GM21825 (cell line): ENCODE data around the gene SETD1A.
A peak's percentile ranks its signal among the peaks of the same experiment; 100 is the strongest.
"Not testable (repeated sequence)": the region's sequence is repeated elsewhere in the genome, so short reads cannot be mapped to it uniquely, and the experiment has no call there.

Source experiments
- ATAC-seq: cut with Tn5 transposase; IDR thresholded peaks from one replicate; pipeline ENCODE4 v1.9.1; 2021; ENCODE audit warnings: mild to moderate bottlenecking, moderate library complexity; ENCODE audit not compliant: unreplicated experiment

Gene SETD1A

DNA sequence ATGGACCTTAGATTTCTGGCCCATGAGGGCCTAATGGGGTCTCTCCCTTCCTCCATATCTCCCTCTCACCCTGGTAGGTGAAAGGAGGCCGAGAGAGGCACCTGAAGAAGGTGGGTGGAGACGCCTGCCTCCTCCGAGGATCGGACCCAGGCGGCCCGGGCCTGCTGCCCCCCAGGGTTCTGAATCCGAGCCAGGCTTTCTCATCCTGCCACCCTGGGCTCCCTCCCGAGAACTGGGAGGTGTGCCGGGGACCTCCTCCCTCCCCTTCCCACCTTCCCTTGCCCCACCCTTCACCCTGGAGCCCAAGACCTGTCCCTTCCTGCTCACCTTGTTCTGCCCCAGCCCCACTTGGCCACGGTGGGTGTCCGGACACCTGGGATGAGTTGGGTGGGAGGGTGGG lies 29.2 kb upstream of the SETD1A start:
- ATAC-seq, result no peak

DNA sequence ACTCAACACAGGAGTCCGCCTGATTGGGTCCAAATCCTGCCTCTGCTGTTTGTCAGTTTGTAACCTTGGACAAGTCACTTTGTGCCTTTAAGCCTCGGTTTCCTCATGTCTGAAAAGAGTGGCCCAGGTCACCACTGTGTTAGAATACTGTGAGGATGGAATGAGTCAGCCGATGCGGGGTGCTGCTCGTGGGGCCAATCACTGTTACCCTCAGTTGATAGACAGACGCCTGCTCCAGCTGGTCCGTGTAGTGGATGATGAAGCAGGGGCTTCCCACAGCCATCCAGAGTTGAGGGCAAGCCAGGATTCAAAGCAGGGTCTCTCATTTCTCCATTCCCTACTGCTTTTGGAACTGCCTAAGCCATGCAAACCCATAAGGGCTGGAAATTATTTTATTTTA lies 28.4 kb upstream of the SETD1A start:
- no peak for ATAC-seq

DNA sequence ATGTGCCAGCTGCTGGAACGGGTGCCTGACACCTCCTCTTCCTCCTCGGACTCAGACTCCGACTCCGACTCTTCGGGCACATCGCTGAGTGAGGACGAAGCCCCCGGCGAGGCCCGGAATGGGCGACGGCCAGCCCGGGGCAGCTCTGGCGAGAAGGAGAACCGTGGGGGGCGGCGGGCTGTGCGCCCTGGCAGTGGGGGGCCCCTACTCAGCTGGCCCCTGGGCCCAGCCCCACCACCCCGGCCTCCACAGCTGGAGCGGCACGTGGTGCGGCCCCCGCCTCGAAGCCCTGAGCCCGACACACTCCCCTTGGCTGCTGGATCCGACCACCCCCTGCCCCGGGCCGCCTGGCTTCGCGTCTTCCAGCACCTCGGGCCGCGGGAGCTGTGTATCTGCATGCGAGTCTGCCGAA lies 27.4 kb upstream of the SETD1A start:
- no peak for ATAC-seq

DNA sequence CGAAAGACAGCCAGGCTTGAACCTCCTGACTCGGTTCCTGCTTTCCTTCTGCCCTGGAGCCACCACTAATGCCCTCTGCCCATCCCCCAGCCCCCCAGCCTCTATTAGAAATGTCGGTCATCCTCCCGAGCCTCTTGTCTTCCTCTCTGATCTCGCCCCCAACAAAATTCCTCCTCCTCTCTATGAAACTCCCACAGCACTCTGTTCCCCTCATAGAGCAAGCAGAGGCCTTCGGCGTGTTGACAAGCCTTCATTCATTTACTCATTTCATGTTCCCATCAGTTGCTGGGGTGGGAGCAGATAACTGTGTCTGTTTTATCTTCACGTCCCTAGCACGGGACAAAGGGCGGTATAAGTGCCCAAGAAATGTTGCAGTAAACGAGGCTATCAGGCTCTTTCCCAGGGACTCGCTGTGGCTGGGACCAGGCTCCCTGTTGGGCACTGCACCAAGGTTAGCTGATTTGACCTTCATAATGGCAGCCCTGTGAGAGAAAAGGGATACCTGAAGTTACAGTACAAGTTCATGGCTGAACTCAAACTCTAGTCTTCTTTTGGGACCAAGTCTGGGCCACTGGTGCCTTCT lies 26.4 kb upstream of the SETD1A start:
- no peak for ATAC-seq

DNA sequence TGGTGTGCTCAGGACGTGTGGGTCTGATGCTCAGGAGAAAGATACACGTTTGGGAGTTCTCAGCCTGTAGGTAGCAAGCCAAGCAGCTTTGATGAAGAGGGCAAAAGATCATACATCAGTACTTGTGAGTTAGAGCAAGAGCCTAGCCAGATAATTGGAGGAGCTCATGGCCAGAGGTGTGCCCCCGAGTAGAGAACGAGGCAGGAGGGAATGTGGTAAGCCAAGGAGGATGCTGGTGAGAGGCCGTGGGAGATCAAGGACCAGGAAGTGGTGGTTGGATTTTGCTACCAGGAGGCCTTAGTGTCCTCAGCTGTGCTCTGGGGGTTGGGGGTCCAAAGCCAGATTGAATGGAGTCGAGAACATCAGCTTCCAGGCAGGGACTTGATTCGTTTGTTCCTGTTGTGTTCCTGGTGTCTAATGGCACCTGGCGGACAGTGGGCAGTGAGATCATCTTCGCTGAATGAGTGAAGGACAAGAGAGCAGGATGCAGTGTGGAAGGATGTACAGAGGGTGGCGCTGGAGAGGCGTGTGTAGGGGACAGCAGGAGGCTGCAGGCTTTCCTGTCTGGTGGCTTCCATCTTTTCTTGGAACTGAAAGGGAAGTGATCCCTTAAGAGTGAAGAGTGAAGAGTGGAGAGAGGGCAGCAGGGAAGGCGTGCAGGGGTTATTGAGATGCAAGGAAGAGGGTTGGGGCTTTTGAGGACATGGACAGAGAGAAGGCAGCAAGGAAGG lies 22.6 kb upstream of the SETD1A start:
- ATAC-seq, result no peak

DNA sequence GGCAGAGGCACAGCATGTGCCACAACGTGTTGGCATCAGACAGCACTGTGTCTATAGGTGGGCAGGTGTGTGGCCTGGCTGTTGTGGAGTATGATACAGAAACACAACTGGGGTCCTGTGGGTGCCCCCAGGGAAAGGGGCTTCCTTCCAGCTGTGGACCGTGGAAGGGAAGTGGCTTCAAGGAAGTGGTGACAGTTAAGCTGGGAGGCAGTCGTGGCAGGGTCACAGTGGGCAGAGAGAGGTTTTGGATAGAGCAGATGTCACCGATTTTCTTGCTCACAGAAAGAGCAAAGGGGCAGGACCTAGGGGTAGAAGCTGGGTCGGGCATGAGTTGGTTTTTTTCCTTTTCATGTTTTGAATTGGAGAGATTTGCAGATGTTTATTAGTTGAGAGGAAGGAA lies 19.9 kb upstream of the SETD1A start:
- no peak for ATAC-seq

DNA sequence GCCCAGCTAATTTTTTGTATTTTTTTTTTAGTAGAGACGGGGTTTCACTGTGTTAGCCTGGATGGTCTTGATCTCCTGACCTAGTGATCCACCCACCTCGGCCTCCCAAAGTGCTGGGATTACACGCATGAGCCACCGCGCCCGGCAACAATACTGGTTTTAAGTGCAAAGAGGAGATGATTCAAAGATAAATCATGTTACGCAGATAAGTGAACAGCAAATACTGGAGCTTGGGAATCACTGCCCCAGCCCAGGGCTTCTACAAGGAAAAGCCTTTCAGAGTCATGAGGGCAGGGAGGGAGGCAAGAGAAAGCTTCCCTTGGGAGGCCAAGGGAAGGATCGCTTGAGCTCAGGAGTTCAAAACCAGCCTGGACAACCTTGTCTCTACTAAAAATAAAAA lies 18.0 kb upstream of the SETD1A start:
- not testable (repeated sequence) for ATAC-seq

DNA sequence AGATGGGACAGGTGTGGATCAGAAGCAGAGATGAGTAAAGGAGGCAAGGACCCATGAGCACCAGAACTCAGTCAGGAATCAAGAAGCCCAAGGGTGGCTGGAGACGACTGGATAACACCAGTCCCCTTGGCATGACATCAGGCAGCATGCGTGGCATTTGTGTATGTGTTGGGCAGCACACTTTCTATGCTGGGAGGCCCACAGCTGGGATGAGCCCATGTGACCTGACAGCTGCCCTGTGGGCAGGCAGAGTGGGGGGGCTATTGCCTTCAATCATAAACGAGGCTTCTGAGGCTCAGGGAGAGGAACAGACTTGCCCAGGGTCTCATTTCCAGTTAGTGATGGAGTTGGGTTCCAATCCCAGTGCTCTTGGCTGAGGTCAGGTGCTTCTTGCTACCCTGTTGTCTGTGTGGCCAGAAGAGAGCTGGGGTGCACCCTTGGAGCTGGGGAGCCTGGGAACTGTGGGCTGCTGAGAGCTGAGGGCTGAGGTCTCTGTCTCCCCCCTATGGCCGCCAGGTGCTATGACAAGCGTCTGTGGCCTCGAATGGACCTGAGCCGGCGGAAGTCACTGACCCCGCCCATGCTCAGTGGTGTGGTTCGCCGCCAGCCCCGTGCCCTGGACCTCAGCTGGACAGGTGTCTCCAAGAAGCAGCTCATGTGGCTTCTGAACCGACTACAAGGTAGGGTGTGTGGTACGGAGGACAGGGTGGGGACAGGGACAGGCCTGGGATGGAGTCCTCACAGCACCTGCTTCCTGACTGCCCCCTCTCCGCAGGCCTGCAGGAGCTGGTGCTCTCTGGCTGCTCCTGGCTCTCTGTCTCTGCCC lies 15.7 kb upstream of the SETD1A start:
- ATAC-seq, result peak; percentile 78

DNA sequence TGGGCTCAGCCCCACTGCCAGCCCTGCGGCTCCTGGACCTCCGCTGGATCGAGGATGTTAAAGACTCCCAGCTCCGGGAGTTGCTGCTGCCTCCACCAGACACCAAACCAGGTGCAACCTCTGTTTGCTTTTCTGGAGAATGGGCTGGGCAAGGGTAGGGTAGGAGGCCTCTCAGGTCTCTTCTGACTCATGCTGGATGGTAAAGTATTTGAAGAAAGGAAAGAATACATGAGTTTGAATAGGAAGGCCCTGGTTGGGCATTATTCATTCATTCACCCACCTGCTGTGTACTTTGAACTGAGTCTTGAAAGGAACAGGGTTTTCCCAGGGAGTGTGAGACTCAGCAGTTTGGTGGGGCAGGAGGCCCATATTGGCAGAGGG lies 15.1 kb upstream of the SETD1A start:
- no peak for ATAC-seq

DNA sequence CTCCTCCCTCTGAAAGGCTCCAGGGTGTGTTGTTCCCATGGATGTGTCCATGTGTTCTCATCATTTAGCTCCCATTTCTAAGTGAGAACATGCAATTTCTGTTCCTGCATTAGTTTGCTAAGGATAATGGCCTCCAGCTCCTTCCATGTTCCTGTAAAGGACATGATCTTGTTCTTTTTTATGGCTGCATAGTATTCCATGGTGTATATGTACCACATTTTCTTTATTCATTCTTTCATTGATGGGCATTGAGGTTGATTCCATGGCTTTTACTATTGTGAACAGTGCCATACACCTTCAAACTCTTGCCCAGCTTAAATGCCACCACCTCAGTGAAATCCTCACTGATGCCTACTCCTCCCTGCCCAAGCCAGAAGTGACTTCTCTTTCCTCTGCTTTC lies 13.2 kb upstream of the SETD1A start:
- no peak for ATAC-seq

DNA sequence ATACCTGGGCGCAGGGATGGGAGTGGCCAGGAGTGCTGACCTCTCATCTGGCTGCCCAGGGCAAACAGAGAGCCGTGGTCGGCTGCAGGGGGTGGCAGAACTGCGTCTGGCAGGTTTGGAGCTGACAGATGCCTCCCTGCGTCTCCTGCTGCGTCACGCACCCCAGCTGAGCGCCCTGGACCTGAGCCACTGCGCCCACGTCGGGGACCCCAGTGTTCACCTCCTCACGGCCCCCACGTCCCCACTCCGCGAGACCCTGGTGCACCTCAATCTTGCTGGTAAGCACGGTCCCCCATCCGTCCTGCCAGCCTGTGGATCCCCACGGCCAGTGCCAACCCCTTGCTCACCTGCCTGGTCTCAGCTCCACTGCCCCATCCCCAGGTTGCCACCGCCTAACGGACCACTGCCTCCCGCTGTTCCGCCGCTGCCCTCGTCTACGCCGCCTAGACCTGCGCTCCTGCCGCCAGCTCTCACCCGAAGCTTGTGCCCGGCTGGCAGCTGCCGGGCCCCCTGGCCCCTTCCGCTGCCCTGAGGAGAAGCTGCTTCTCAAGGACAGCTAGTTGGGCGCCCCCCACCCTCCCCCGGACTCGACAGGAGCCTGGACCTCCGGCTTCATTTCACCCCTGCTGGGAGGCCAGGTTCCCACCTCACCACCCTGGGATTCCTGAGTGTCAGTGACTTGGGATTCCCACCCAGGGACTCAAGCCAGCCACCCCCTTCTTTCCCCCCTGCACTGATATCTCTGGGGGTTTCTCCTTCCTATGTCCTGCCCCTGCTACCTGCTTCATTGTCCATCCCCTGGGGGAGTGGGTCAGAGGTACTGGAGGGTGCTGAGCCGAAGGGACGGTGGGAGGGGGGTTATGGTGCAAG lies 10.6 kb upstream of the SETD1A start:
- ATAC-seq, result no peak

DNA sequence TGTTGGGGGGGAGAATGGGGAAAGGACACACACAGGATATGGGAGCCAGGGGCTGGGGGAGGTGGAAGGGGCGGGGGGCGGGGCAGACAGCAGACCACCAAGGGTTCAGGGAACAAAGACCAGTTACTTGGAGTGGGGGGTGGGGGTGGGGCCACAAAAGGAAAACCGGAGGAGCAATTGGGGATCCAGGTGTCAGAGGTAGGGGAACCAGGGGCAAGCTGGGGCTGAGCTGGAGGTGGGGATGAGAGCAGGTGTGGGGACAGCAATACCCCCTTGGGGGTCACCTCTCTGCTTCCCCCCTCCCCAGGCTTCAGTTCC lies 10.1 kb upstream of the SETD1A start:
- no peak for ATAC-seq

DNA sequence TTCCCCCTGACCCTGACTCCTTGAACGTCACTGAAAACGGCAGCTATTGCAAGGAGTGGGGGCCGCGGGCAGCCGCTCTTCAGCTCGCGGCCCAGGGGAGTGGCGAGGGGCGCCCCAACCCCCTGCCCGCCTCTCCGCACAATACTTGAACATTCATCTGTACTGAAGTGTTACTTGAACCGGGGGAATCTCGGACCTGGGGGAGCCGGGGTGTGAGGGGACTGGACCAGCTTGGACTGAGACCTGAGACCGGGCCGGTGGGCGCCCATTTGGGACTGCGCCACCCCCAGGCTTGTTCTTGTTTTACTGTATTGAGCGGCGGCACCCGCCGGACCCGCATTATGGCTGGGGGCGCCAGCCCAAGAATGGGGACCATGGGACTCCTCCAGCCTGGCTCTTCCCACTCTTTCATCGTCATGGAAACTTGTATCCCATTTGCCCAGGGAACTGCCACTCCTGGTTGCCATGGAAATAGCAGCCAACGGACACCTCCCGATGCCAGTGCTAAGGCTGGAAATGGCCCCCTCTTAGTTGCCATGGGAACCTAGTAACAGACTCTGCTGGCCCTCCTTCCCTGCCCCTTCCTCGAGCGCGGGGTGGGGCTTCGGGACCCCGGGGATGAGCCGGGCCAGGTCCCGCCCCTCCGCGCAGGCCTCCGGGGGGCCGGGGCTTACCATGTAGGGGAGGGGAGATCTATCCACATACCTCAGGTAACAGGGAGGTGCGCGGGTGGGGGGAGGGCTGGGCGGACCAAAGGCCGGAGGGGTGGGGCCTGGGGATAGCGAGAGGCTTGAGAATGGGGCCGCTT lies 9.5 kb upstream of the SETD1A start:
- no peak for ATAC-seq

DNA sequence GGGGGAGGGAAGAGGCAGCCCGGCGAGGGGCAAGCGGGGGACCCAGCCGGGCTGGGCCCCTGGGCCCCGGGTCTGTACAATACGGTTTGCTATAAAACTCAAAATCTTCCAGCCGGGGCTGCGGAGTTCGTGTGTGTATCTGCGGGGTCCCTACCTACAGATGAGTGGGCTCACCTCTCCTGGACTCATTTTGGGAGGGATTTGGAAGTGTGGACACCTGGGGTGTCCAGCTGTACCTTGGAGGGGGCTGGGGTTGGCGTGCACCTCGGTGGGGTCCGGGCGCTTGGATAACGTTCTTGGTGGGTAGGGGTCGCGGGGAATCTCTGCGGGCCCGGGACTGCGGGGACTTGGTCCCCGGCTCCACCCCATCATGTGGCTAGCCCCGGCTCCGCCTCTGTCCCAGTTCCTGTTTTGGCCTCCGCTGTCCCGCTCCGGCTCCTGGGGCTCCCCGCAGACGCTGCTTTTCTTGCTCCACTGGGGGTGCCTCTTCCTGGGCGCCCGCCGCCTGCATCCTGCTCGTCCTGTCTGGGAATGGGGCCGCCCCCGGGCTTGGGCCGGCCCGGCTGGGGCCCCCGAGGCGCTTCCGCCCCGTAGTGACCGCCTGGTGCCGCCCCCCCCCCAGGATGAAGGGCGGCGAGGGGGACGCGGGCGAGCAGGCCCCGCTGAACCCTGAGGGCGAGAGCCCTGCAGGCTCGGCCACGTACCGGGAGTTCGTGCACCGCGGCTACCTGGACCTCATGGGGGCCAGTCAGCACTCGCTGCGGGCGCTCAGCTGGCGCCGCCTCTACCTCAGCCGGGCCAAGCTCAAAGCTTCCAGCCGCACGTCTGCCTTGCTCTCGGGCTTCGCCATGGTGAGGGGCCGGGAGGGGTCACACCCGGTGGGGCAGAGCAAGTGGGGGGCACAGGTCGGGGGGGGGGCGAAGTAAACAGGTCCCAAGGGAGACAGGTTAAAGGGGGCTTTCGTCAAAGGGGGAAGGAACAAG lies 8.6 kb upstream of the SETD1A start, which contains the start of gene ORAI3:
ORAI3 (plus strand) TSS at position 402 of the 983 bp plus-strand sequence; CDS start at position 624, 222 bp downstream.
- ATAC-seq, result peak; percentile 55

DNA sequence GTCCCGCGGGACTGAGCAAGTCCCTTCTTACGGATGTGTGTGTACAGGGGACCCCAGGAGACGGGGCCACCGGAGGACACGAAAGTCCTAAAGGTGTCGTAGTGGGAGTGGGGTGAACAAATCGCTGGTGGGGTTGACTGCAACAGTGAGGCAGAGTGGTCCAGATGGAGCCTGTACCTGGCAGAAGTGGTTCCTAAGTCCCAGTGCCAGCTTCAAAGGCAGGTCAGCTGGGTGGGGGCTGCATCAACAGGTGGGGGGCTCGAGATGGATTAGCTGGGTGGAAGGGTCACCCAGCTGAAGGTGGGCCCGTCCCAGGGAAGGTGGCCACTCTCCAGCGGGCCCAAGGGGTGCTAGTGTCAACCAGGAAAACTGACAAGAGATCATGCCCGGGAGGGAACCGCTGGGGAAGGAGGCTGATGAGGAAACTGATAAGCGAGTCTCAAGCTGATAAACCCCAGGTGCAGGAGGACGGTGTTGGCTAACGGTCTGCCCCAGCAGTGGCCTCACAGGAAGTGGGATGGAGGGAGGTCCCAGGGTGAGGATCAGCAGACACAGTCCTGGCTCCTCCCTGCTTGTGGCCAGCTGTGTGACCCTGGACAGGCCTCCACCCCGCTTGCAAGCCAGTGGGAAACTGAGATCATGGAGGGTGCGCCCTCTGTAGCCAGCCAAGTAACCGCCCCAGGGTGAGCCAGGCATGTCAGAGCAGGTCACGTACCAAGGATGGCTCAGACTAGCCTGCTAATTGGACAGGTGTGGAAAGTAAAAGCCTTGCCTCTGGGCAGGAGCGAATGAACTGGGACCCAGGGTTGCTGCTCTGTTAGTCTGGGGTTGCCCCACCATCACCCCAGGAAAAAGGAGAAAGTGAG lies 7.7 kb upstream of the SETD1A start:
- ATAC-seq, result peak; percentile 52

DNA sequence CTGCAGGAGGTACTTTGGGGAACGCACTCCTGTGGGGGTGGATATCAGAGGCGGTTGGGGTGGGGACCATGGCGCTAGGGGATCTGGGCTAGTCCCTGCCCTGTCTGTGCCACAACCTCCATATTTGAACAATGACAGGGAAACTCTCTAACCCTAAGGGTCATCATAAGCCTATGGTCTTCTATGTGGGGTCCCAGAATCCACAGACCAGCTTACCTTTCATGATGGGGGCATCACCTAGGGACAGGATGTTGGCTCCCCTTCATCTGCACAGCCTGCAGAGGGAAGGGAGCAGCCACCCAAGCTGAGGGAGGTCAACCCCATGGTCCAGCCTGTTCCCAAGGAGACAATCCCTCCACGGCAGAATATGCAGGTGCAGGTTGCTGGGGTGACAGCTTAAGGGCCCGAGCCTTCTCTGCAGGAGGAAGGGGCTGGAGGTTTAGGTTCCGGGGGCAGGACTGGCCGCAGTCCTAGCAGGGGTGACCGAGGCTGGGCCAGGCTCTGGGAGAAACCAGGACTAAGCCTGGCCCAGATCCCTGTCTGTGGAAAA lies 7.0 kb upstream of the SETD1A start:
- no peak for ATAC-seq

DNA sequence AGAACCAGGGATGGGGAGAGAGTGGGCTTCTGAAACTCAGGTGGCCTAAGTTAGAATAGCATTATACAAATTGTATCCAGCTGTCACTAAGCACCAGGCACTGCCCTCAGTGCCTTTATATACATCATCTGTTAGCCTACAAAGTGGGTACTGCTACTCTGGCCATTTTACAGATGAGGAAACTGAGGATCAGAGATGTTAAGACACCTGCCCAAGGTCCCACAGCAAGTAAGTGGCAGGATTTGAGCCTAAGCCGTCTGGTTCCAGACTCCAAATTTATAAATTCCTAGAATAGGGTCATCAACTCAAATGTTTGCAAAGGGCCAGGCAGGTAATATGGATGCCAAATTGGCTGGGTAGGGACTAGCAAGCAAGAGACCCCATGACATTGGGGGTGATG lies 6.4 kb upstream of the SETD1A start:
- no peak for ATAC-seq

DNA sequence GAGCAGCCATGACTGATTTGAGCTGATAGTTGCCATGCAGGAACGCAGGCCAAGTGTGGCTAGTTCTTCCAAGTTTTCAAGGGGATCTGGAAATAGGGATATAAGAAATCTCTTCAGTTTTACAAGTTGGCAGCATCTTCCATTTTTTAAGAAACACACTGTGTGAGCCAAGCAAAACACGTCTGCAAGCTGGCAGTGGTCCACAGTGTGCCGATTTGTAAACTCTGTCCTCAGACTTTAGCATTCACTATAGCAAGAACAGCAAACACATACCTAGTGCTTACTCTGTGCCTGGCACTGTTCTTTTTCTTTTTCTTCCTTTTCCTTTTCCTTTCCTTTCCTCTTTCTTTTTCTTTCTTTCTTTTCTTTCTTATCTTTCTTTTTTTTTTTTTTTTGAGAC lies 5.8 kb upstream of the SETD1A start:
- no peak for ATAC-seq
